Measurements from ENCODE around the gene EPHB1.

The EPHB1 gene

GRCh38 chr3:134807189-134807588 lies 12.1 kb downstream of the EPHB1 start:
- Mint-ChIP-seq H3K4me1 (peaks cover 26% of the 10 kb centered on the region), H3K36me3 (peaks cover 4% of the 10 kb centered on the region), H3K9me3 (peaks cover 3% of the 10 kb centered on the region), H3K27me3 (peaks cover 56% of the 10 kb centered on the region), H3K4me3 (no peak overlapping the region), H3K27ac (no peak overlapping the region)
- no peak for DNase-seq
- CTCF ChIA-PET = interaction anchor here (1.3 kb wide), 1 partner anchor 13 kb away, joined by 4 read pairs; no protein-coding TSS in a partner anchor

DNA sequence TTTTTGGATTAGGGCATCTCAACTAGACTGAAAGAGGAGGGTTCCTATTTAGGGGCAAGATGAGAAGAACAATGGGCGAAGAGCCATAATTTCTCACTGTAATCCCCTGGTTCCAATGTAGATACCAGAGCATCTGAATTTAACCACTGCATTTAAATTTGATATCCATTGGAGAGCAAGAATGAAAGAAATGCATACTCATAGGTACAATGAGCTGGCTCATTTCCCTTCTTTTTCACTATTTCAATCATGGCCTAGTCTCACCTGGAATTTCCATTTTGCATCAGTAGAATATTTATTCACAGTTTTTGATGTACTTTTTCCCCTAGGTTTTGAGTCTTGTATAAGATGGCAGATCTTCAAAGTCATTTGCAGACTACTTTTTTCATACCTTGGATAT lies 13.8 kb downstream of the EPHB1 start:
- CTCF ChIA-PET = interaction anchor here (1.0 kb wide), 1 partner anchor 14 kb away, joined by 3 read pairs; the partner anchor contains the start of gene EPHB1
- Mint-ChIP-seq H3K4me3 (no peak overlapping the region), H3K27ac (no peak overlapping the region), H3K27me3 (peaks cover 65% of the 10 kb centered on the region), H3K36me3 (peaks cover 4% of the 10 kb centered on the region), H3K4me1 (peaks cover 9% of the 10 kb centered on the region), H3K9me3 (peaks cover 2% of the 10 kb centered on the region)
- no peak for DNase-seq

GRCh38 chr3:134809427-134810051 lies 14.5 kb downstream of the EPHB1 start:
- H3K27me3 Mint-ChIP-seq = peaks cover 72% of the 10 kb centered on the region

DNA sequence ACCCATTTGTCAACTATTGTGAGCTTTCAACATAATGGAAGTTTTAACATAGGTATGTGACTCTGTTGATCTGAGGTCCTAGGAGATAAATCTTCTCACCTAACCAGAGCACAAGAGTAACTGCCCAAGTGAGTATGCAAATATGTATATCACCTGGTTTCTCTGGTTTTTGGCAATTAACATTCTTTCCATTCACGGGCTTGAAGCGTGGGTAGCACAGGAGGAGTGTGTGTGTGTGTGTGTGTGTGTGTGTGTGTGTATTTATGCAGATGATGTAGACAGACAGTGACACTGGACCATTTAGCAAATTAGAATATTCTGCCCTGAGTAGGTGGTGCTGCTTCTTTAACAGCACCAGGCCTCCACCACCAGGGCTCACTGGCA lies 15.0 kb downstream of the EPHB1 start:
- H3K36me3 Mint-ChIP-seq = no peaks in the 10 kb centered on the region
- H3K27ac Mint-ChIP-seq = no peak overlapping the region

More at GRCh38 chr3:134809427-134810051, 14.5 kb downstream of the EPHB1 start:
- Mint-ChIP-seq H3K4me1 (peaks cover 4% of the 10 kb centered on the region), H3K4me3 (no peak overlapping the region), H3K9me3 (no peaks in the 10 kb centered on the region), H3K36me3 (peaks cover 2% of the 10 kb centered on the region), H3K27ac (no peak overlapping the region)
- DNase-seq = no peak
- CTCF ChIA-PET = interaction anchor here (1.0 kb wide), 1 partner anchor 15 kb away, joined by 3 read pairs; the partner anchor contains the start of gene EPHB1

DNA sequence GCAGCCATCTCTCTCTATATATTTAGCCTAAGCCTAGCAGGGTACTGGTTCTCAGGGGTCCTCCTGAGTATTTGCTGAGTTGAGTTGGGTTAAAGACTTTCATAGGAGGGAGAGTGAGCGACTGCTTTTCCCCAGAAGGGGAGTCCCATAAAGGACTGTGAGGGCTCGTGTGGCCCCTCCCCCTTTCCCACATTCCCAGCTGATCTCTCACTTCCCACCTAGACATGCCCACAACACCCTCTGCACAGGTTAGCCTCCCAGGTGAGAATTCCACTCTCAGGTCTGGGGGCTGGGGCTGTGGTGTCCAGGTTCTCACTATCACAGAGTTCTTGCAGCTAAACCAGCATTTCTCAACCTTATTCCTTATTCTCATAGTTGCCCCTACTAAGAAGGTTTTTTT lies 15.8 kb downstream of the EPHB1 start:
- H3K9me3 Mint-ChIP-seq = no peaks in the 10 kb centered on the region
- CTCF ChIA-PET = interaction anchor here (1.1 kb wide), 1 partner anchor 708 kb away, joined by 4 read pairs; no protein-coding TSS in a partner anchor
- no peak overlapping the region for H3K27ac Mint-ChIP-seq
- DNase-seq = no peak
- H3K4me3 Mint-ChIP-seq = no peak overlapping the region
- no peaks in the 10 kb centered on the region for H3K36me3 Mint-ChIP-seq
- no peaks in the 10 kb centered on the region for H3K4me1 Mint-ChIP-seq
- peaks cover 64% of the 10 kb centered on the region for H3K27me3 Mint-ChIP-seq

More for the DNA sequence above, 15.0 kb downstream of the EPHB1 start:
- DNase-seq = no peak
- Mint-ChIP-seq H3K9me3 (no peaks in the 10 kb centered on the region), H3K27me3 (peaks cover 69% of the 10 kb centered on the region), H3K4me1 (peaks cover 3% of the 10 kb centered on the region), H3K4me3 (no peak overlapping the region)
- CTCF ChIA-PET = interaction anchor here (1.0 kb wide), 1 partner anchor 15 kb away, joined by 3 read pairs; the partner anchor contains the start of gene EPHB1

GRCh38 chr3:134813618-134814017 lies 18.6 kb downstream of the EPHB1 start:
- H3K36me3 Mint-ChIP-seq = no peaks in the 10 kb centered on the region
- CTCF ChIA-PET = no interaction called here
- no peak overlapping the region for H3K4me3 Mint-ChIP-seq
- H3K4me1 Mint-ChIP-seq = no peaks in the 10 kb centered on the region
- no peak for DNase-seq
- H3K27ac Mint-ChIP-seq = no peak overlapping the region
- H3K27me3 Mint-ChIP-seq = peaks cover 42% of the 10 kb centered on the region
- H3K9me3 Mint-ChIP-seq = no peaks in the 10 kb centered on the region

- H3K36me3 Mint-ChIP-seq = no peaks in the 10 kb centered on the region
- no peaks in the 10 kb centered on the region for H3K9me3 Mint-ChIP-seq
- CTCF ChIA-PET = no interaction called here
- H3K4me1 Mint-ChIP-seq = no peaks in the 10 kb centered on the region
- no peak overlapping the region for H3K27ac Mint-ChIP-seq
- H3K4me3 Mint-ChIP-seq = no peak overlapping the region
- peaks cover 49% of the 10 kb centered on the region for H3K27me3 Mint-ChIP-seq
- DNase-seq = no peak
These were observed 20.5 kb downstream of the EPHB1 start for GRCh38 chr3:134815519-134815918.

- H3K27me3 Mint-ChIP-seq = peaks cover 47% of the 10 kb centered on the region
- H3K4me3 Mint-ChIP-seq = no peak overlapping the region
- H3K9me3 Mint-ChIP-seq = no peaks in the 10 kb centered on the region
- no peaks in the 10 kb centered on the region for H3K36me3 Mint-ChIP-seq
- no peak overlapping the region for H3K27ac Mint-ChIP-seq
- DNase-seq = no peak
- CTCF ChIA-PET = no interaction called here
- no peaks in the 10 kb centered on the region for H3K4me1 Mint-ChIP-seq
These were observed 21.6 kb downstream of the EPHB1 start for GRCh38 chr3:134816623-134817022.

DNA sequence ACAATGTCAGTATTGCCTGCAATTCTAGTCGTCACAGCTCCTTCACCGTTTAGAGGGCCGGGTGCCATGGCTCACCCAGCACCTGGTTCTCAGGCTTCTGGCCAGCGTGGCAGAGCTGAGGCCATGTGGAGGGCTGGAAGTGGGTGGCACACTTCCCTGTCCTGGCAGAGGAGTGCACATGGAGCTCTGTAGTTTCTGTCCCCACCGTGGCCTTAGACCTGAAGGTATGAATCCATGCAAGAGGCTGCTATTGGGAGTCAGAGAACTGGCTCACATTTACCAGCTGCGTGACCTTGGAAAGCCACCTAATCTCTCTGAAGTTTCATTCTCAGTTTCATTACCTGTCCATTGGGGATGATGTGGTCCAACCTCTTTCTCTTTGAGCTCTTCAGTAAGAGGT lies 22.2 kb downstream of the EPHB1 start:
- H3K27ac Mint-ChIP-seq = no peak overlapping the region
- no peak overlapping the region for H3K4me3 Mint-ChIP-seq
- H3K27me3 Mint-ChIP-seq = peaks cover 47% of the 10 kb centered on the region
- no peak for DNase-seq
- CTCF ChIA-PET = no interaction called here
- H3K36me3 Mint-ChIP-seq = no peaks in the 10 kb centered on the region
- H3K9me3 Mint-ChIP-seq = no peaks in the 10 kb centered on the region
- H3K4me1 Mint-ChIP-seq = no peaks in the 10 kb centered on the region

DNA sequence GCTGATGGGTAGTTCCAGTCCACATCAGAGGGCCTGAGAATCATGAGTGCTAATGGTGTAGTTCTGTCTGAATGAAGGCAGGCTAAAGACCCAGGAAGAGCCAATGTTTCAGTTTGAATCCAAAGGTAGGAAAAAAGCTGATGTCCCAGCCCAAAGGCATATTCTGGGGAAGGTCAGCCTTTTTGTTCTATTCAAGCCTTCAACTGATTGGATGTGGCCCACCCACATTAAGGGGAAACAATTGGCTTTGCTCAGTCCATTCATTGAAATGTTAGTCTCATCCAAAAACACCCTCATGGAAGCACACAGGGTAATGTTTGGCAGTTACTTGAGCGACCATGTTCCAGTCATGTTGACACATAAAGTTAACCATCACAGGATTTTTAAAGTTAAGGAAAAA lies 25.9 kb downstream of the EPHB1 start:
- H3K27me3 Mint-ChIP-seq = peaks cover 35% of the 10 kb centered on the region
- H3K9me3 Mint-ChIP-seq = no peaks in the 10 kb centered on the region

DNA sequence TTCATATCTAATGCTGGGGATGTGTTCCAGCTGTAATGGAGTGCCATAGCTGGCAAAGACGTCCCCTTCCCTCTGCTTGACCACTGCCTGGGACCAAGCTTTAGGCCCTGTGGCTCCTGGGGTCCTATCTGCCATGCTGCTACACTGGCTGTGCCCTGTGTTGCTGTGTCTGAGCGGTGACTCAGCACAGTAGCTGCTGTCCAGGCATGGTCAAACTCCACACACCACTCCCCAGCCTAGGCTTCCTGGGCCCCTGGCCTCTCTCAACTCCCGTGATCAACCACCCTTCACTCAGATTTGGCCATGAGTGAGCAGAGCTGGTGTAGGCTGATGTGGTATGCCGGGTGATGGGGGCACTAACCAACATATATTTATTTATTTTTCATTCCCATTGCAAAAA lies 27.0 kb downstream of the EPHB1 start:
- H3K27me3 Mint-ChIP-seq = peaks cover 34% of the 10 kb centered on the region
- H3K4me3 Mint-ChIP-seq = no peak overlapping the region
- no peak overlapping the region for H3K27ac Mint-ChIP-seq
- H3K4me1 Mint-ChIP-seq = no peaks in the 10 kb centered on the region
- DNase-seq = no peak
- H3K36me3 Mint-ChIP-seq = no peaks in the 10 kb centered on the region
- CTCF ChIA-PET = interaction anchor here (0.9 to 1.6 kb wide), 2 partner anchors 16 to 27 kb away, joined by 3 read pairs; partner anchors contain the start of gene EPHB1
- H3K9me3 Mint-ChIP-seq = no peaks in the 10 kb centered on the region

More for the DNA sequence above, 25.9 kb downstream of the EPHB1 start:
- H3K4me3 Mint-ChIP-seq = no peak overlapping the region
- no peaks in the 10 kb centered on the region for H3K36me3 Mint-ChIP-seq
- CTCF ChIA-PET = no interaction called here
- H3K27ac Mint-ChIP-seq = no peak overlapping the region
- no peaks in the 10 kb centered on the region for H3K4me1 Mint-ChIP-seq
- no peak for DNase-seq

- Mint-ChIP-seq H3K36me3 (no peaks in the 10 kb centered on the region), H3K4me3 (no peak overlapping the region), H3K4me1 (no peaks in the 10 kb centered on the region), H3K27ac (no peak overlapping the region), H3K27me3 (peaks cover 46% of the 10 kb centered on the region), H3K9me3 (no peaks in the 10 kb centered on the region)
- DNase-seq = no peak
- CTCF ChIA-PET = interaction anchor here (1.6 kb wide), 1 partner anchor 15 kb away, joined by 3 read pairs; no protein-coding TSS in a partner anchor
These were observed 28.6 kb downstream of the EPHB1 start for GRCh38 chr3:134823679-134824078.

DNA sequence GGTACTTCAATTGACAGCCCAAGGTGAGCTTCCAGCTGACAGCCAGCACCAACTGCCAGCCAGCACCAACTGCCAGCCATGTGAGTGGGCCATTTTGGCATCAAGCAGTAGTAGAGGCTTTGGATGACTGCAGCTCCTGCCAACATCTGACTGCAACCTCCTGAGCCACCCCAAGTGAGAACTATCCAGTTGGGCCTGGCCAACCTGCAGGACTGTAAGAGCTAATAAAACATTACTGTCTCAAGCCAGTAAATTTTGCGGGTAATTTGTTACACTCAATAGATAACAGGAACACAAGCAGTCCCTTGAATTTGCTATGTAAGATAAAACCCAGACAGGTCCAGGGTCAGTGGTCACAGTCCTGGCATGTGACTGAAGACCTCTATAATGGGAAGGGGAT lies 29.7 kb downstream of the EPHB1 start:
- Mint-ChIP-seq H3K9me3 (no peaks in the 10 kb centered on the region), H3K27ac (no peak overlapping the region), H3K4me3 (no peak overlapping the region), H3K27me3 (peaks cover 40% of the 10 kb centered on the region), H3K4me1 (no peaks in the 10 kb centered on the region), H3K36me3 (no peaks in the 10 kb centered on the region)
- CTCF ChIA-PET = no interaction called here
- no peak for DNase-seq

DNA sequence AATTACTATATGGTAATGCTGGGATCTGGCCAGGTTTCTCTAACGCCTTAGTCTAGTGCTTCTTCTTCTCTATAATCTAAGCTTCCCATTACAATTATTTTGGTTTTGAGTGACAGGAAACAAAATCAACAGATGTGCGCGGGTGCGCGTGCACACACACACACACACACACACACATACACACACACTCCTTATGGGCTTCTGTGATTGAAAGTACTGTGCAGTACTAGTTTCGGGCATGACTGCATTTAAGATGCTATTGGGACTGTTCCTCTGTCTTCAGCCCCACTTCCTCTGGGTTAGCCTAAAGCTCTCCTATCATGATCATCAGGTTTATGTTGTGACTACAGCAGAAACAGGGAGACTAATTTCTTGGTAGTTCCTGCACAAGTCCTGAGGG lies 32.2 kb downstream of the EPHB1 start:
- Mint-ChIP-seq H3K27me3 (peaks cover 40% of the 10 kb centered on the region), H3K9me3 (no peaks in the 10 kb centered on the region), H3K36me3 (no peaks in the 10 kb centered on the region), H3K27ac (no peak overlapping the region), H3K4me1 (no peaks in the 10 kb centered on the region), H3K4me3 (no peak overlapping the region)
- DNase-seq = no peak
- CTCF ChIA-PET = interaction anchor here (0.7 kb wide), 2 partner anchors 87 to 186 kb away, joined by 3 read pairs; no protein-coding TSS in a partner anchor

- Mint-ChIP-seq H3K4me3 (no peak overlapping the region), H3K4me1 (no peaks in the 10 kb centered on the region), H3K27ac (no peak overlapping the region), H3K9me3 (no peaks in the 10 kb centered on the region), H3K27me3 (peaks cover 45% of the 10 kb centered on the region), H3K36me3 (no peaks in the 10 kb centered on the region)
- DNase-seq = no peak
- CTCF ChIA-PET = no interaction called here
These were observed 34.7 kb downstream of the EPHB1 start for GRCh38 chr3:134829721-134830120.
